Measurements from ENCODE around the gene FAM124B. TPM values are rescaled to one million over a fixed set of nuclear protein-coding genes. Genes with fewer than 3 reads are reported as not detected.

The FAM124B gene
- total RNA-seq, 1 donor from 2014 or later = not detected

DNA sequence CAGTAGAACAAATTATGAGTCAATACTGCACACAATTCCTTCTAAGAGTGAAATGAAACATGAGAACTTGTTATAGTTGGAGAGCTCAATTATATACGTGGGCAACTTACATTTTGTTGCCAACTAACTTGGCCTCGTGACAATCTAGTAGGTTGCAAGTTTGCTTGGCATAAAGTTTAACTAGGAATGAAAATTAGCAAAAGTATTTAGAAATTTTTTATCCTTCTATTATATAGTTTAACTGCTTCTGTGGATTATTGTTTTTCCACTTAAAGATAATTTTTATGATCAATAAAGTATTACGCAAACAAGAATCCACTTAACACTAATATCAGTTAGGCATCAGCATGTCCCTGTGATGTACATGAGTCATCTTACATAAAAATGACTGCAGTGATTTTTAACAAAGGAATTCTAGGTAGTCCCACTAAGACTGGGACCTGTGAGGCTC, 41.1 kb downstream of the FAM124B start:
- Mint-ChIP-seq H3K36me3 (ENCODE audit: insufficient read depth) (no peaks in the 10 kb centered on the region), H3K4me1 (ENCODE audit: low read depth) (no peaks in the 10 kb centered on the region), H3K9me3 (ENCODE audit: low read depth) (no peaks in the 10 kb centered on the region), H3K27ac (no peak overlapping the region), H3K4me3 (ENCODE audit: low read depth) (no peak overlapping the region), H3K27me3 (no peaks in the 10 kb centered on the region)
- DNase-seq (ENCODE audit: low spot score, unreplicated experiment) = no peak
- TF ChIP-seq, protein P1, sequence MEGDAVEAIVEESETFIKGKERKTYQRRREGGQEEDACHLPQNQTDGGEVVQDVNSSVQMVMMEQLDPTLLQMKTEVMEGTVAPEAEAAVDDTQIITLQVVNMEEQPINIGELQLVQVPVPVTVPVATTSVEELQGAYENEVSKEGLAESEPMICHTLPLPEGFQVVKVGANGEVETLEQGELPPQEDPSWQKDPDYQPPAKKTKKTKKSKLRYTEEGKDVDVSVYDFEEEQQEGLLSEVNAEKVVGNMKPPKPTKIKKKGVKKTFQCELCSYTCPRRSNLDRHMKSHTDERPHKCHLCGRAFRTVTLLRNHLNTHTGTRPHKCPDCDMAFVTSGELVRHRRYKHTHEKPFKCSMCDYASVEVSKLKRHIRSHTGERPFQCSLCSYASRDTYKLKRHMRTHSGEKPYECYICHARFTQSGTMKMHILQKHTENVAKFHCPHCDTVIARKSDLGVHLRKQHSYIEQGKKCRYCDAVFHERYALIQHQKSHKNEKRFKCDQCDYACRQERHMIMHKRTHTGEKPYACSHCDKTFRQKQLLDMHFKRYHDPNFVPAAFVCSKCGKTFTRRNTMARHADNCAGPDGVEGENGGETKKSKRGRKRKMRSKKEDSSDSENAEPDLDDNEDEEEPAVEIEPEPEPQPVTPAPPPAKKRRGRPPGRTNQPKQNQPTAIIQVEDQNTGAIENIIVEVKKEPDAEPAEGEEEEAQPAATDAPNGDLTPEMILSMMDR (IDR thresholded peaks at IDR 0.05; ENCODE audit: unreplicated experiment) = no peak

GRCh38 chr2:224359569-224359968, 42.3 kb downstream of the FAM124B start:
- no peak overlapping the region for H3K4me3 Mint-ChIP-seq (ENCODE audit: low read depth)
- H3K9me3 Mint-ChIP-seq (ENCODE audit: low read depth) = no peaks in the 10 kb centered on the region
- H3K36me3 Mint-ChIP-seq (ENCODE audit: insufficient read depth) = no peaks in the 10 kb centered on the region
- H3K27me3 Mint-ChIP-seq = peaks cover 3% of the 10 kb centered on the region
- H3K4me1 Mint-ChIP-seq (ENCODE audit: low read depth) = no peaks in the 10 kb centered on the region
- TF ChIP-seq, protein P1 (IDR thresholded peaks at IDR 0.05; ENCODE audit: unreplicated experiment) = peak; percentile 48
- peak overlapping the region; percentile 71 for H3K27ac Mint-ChIP-seq
- no peak for DNase-seq (ENCODE audit: low spot score, unreplicated experiment)

GRCh38 chr2:224357098-224357901, 44.6 kb downstream of the FAM124B start:
- peak; percentile 35 for DNase-seq (ENCODE audit: low spot score, unreplicated experiment)
- H3K27ac Mint-ChIP-seq = no peak overlapping the region
- TF ChIP-seq, protein P1 (IDR thresholded peaks at IDR 0.05; ENCODE audit: unreplicated experiment) = peak; percentile 87
- no peaks in the 10 kb centered on the region for H3K9me3 Mint-ChIP-seq (ENCODE audit: low read depth)
- no peaks in the 10 kb centered on the region for H3K36me3 Mint-ChIP-seq (ENCODE audit: insufficient read depth)
- no peak overlapping the region for H3K4me3 Mint-ChIP-seq (ENCODE audit: low read depth)
- H3K4me1 Mint-ChIP-seq (ENCODE audit: low read depth) = no peaks in the 10 kb centered on the region
- H3K27me3 Mint-ChIP-seq = peaks cover 3% of the 10 kb centered on the region

DNA sequence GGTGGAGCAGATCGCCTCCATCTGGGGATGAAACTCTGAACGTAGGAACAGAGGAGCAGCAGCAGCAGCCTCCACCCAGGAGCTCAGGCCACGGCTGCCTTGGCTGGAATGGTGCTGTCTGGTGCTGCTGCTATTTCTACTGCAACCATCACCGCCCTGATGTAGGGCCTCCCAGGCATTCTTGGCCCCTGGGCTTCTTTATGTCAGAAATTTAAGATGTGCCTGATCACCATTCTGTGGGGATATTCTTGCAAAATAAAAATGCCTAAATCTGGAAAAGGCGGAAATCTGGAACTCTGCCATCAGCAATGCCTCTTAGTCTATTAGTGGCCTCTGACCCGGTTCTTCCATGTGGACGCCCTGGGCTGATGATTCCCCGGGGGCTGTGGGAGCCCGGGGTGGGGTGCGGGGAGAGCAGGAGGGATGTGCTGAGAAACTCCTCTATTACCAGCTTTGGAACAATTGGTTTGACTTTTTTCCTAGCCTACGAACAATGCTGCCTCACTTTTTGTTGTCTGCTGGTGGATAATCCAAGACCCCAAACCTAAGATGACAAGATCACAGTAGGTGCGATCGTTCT, 47.2 kb downstream of the FAM124B start:
- no peak for DNase-seq (ENCODE audit: low spot score, unreplicated experiment)
- H3K27ac Mint-ChIP-seq = no peak overlapping the region
- no peaks in the 10 kb centered on the region for H3K36me3 Mint-ChIP-seq (ENCODE audit: insufficient read depth)
- no peaks in the 10 kb centered on the region for H3K9me3 Mint-ChIP-seq (ENCODE audit: low read depth)
- peaks cover 3% of the 10 kb centered on the region for H3K27me3 Mint-ChIP-seq
- TF ChIP-seq, protein P1 (IDR thresholded peaks at IDR 0.05; ENCODE audit: unreplicated experiment) = no peak
- H3K4me3 Mint-ChIP-seq (ENCODE audit: low read depth) = no peak overlapping the region
- H3K4me1 Mint-ChIP-seq (ENCODE audit: low read depth) = no peaks in the 10 kb centered on the region

GRCh38 chr2:224350703-224351102, 51.2 kb downstream of the FAM124B start:
- TF ChIP-seq, protein P1 (IDR thresholded peaks at IDR 0.05; ENCODE audit: unreplicated experiment) = no peak
- Mint-ChIP-seq H3K27ac (no peak overlapping the region), H3K9me3 (ENCODE audit: low read depth) (peaks cover 5% of the 10 kb centered on the region), H3K4me3 (ENCODE audit: low read depth) (no peak overlapping the region), H3K4me1 (ENCODE audit: low read depth) (no peaks in the 10 kb centered on the region), H3K27me3 (peaks cover 3% of the 10 kb centered on the region), H3K36me3 (ENCODE audit: insufficient read depth) (peaks cover 2% of the 10 kb centered on the region)
- DNase-seq (ENCODE audit: low spot score, unreplicated experiment) = no peak

All from progenitor cell of endocrine pancreas (in vitro differentiated cells).